Suppressor macrophage treated with lipopolysaccharide for 4 hours (primary cell): ENCODE results near the gene SRCIN1.

Experiments used
- DNase-seq: peaks from one replicate; pipeline ENCODE4 v3.0.0-alpha.2; 2020

Gene SRCIN1

DNA sequence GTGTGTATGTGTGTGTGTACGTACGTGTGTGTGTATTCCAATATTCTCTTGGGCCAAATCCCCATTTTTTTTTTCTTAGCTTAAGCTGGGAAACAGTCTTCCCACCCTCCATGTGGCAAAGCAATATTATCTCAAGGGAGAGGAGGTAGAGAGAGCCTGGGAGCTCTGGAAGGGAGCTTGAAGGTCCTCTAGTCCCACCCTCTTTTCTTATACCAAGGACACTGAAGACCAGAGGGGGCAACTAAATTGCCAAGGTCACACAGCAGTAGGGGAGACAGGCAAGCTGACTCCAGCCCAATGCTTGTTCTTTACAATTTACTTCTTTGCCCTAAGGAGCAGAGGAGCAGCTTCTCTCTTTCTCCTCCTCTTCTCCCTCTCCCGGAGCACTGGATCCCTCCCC is 6.8 kb downstream of the SRCIN1 start:
- no peak for DNase-seq

DNA sequence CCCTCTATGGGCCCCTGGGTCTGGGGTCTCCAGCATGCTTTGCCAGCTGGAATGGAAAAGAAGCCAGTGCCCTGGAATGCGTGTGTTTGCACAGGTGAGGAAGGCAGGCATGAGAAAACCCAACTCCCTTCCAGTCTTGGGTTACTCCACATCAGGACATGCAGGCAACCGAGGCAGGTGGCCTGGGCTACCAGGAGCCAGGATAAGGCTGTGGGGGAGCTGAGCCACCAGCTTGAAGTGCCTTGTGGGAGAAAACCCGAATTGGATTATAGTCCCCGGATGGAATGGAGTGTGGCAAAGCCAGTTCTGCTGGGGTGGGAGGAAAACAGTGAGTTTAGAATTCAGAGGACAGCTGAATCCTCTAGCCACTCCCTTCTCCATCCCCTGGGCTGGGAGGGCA is 7.2 kb downstream of the SRCIN1 start:
- no peak for DNase-seq

DNA sequence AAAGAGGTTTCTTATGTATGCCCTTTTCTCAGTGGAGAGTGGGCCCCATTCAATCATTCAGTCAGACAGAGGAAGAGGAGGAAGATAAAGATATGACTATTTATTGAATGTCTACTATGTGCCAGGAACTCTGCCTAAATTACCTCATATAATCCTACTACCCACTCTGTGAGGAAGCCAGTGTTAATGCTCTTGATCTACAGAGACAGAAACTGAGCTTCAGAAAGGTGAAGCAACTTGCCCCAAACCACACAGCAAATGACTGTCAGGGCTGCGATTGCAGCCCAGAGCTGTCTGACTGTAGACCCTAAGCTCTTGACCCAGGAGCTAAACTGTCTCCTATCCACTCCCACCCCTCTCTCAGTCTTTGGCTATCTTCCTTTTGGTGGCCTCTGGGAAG is 8.4 kb downstream of the SRCIN1 start:
- DNase-seq = peak; percentile 41

DNA sequence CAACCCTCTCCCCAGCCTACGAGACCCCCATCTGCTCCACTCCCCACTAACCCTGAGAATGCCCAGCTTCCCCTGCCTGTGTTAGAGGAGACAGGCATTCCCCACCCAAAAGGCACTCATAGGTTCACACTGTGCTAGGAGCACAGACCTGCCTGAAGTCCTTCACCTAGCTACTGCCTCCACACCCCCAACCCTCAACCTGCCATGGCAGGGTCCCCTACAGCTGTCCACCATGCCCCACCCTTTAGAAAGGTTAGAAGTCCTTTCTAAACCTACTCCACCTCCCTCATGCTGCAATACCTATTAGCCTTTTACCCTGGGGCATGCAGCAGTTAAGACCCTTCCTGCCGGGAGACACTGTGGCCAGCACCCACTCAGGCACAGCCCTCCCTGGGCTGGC is 9.1 kb downstream of the SRCIN1 start:
- DNase-seq = no peak

DNA sequence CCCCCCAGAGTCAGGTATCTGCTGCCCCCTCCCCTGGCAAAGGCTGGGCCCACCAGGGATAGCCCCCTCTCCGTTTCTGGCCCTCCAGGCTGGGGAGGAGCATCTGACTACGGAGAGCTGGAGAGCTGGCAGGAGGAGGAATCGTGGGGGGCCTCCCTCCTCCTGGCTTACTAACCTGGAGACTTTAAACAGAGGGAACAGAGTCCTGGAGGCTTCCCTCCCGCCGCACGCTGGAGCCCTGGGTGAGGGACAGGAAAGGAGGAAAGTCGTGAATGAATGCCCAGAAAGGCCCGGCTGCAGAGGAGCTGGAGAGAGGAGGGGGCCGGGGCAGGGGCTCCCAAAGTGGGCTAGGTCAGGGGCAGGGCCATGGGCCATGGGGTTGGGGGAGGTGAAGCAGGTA is 9.9 kb downstream of the SRCIN1 start:
- DNase-seq = no peak

DNA sequence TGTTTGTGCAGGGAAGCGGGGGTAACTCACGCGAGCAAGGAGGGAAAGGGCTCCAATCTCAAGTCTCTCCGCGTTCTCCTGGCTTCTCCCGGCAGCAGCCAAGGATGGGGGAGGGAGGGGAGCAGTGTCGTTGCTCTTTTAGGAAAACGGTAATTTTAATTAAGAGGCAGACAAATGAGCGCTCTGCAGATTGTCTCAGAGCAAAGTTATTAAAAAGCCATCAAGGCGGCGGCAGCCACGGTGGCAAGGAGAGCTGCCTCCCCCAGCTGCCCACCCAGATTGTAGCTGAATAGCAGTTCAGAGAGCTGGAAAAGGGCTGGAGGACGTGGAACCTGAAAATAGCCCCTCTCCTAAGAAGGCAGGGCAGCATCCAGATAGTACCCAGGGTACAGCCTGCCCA is 11.6 kb downstream of the SRCIN1 start:
- no peak for DNase-seq

DNA sequence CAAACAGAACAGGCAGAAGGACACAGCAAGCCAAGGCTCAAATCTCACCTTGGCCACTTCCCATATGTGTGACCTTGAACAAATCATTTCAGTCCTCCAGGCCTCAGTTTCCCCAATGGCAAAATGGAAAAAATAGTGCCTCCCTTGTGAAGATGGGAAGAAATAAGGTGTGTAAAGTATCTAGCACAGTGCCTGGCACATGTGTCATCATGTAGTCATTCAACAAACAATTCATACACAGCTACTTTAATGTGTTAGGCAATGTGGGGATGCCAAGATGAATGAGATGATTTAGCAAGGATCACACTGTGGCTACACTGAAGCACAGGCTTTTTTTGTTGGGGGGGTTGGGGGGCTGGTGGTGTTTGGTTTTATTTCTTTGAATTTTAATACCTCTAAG is 13.3 kb downstream of the SRCIN1 start:
- no peak for DNase-seq

DNA sequence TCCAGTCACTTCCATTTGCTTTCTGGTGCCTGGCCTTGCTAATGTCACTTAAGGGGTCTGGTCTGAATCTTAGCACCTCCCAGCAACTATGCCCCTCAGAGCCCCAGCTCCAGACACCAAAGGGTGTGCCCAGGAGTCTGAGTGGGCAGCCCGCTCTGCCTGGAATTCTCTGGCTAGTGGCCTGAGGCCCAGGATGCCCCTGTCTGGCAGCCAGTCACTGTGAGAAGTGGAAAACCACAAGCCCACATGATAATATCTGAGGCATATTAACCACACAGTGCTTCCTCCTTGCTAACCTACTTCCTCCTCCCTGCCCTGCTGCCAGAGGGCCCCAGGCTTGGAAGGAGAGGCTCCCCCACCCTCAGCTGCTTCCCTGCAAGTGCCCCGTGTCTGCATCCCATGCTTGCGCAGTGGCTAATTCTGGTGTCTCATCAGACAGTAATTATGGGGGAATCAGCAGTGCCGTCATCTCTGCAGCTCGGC is 14.0 kb downstream of the SRCIN1 start:
- peak; percentile 81 for DNase-seq

DNA sequence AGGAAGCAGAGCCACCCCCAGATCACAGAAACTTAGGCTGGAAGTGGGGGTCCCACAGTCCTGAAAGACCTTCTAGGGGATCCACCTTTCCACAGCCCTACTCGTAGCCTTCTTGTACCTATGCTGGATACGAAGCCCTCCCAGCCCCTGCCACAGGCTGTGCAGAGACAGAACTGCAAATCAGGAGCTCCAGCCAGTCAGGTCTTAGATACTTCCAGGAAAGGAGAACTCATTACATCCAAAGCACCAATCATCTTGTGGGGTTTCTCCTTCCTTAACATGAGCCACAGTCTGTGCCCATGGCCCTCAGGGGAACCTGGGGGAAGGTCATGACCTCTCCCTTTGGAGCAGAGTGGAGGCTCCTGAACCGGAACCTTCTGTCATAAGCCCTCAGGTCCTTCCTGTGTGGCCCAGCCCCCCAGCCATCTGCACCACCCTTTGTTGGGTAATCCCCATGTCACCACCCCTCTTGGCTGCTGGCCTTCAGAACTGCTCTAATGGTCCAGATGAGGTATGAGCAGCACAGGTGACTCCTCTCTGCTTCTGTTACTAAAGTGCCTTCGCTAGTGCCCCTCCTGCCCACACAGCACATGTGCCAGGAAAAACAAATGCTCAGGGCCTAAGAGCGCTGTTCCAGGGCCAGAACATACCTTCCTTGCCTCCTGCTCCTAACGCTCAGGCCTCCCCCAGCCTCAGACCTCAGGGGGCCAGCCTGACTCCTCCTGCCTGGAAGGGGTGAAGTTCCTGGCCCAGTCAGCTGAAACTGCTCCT is 14.6 kb downstream of the SRCIN1 start:
- peak; percentile 16 for DNase-seq

DNA sequence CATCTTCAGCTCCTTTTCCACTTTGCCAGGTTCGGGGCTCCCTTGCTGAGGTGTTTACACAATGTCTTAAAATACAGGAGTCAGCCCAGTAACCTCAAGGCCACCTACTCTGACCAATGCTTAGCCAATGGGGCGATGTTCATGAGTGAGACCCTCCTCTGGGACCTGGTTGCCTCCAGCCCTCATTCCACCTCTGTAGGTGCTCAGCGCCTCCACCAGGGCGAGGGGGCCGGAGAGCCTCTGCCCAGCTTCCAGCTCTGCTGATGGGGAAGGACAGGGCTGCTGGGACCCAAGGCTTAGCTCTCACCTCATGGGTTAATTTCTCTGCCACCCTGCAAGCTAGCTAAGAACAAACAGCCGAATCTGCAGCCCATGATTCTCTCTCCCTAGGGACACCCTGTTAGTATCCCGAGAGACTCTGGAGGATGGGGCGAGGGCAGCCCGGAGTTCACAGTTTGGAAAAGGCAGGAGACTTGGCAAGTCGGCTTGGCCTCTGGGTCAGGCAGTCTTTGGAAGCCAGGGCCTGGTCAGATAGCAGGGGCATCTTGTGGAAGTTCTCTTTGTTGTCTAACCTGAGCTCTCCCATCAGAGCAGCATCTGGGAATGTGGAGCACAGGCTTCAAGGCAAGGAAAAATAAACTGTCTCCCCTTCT is 16.2 kb downstream of the SRCIN1 start:
- no peak for DNase-seq

DNA sequence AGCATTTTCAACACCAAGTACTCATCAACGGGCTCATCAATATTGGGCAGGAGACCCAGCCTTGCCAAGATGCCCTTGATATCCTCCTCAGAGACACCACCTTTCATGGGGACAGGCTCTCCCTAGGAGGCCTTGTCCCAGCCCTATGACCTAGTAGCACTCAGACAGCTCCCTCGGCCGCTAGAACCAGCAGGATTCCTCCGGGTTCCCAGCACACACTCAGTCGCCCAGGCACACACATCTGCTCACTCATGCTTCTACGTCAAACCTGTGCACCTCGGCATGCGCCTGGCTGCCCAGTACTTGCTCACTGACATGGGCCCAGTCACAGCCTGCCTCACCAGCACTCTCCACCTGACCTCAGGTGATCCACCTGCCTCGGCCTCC is 17.0 kb downstream of the SRCIN1 start:
- no peak for DNase-seq

DNA sequence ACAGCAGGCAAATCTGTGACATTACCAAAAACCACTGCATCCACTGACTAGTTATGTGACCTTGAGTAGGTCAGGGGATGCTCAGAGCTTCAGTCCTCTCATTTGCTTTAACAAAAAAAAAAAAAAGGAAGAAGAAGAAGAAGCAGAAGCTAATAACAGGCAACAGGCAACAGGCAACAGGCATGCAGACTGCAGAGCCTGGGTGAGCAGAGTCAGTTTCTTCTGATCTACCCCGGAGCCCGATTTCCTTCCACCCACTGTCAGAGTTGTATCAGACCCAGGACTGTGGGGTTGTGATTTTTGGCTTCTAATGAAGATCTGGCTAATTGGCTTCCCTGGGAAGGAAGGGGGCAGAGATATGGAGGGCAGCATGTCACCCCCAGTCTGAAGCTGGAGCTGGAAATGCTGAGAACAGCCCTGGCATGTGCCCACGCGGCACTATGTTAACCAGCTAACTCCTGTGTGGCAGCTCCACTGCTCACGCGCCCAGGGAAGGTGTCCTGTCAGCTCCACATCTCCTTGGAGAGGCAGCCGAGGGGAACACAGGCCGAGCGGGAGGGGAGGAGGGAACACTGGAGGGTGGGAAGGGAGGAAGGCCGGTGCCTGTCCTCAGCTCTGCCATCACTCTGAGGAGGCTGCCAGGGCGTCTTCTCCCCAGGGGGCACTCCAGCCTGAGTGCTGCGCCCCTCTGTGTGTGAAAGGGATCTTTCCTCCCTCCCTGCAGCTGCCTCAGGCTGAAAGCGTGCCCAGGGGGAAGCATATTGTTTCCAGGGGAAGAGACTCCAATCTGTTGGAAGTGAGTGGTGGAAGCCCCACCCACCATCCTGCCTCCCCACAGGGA is 17.6 kb downstream of the SRCIN1 start:
- no peak for DNase-seq

DNA sequence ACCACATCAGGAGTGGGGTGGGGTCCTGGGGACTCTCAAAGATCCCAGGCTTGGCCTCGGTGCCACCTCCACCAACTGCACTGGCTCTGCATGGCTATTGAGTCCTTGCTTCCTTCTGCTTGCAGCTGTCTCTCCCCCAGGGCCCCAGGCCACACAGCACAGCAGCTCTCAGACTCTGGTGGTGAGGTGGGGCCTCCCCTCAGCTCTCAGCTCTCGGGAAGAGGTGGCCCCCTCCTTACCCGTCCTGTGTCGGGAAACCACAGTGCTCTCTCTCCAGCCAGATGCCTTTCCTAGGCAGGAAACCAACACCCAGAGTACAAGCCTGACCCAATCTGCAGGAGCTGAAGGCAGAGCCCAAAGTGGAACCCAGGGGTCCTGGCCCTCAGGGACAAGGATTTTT is 18.5 kb downstream of the SRCIN1 start:
- DNase-seq = no peak

DNA sequence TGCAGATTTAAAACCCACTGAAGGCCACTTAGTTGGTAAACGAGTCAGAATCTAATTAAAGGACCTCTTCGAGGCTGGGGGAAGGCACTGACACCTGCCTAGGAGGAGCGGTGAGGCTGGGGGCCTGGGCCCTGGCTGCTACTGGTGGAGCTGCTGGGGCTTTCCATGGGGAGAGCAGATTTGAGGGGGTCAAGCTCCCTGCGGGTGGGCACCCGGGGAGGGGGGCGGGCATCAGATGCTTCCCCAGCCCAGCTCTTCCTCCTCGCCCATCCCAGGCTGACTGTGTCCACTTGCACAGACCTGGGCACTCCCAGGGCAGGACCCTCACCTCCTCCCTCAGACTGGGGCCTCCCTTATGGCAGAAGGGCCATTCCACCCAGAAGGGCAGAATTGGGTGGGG is 19.0 kb downstream of the SRCIN1 start:
- DNase-seq = no peak

DNA sequence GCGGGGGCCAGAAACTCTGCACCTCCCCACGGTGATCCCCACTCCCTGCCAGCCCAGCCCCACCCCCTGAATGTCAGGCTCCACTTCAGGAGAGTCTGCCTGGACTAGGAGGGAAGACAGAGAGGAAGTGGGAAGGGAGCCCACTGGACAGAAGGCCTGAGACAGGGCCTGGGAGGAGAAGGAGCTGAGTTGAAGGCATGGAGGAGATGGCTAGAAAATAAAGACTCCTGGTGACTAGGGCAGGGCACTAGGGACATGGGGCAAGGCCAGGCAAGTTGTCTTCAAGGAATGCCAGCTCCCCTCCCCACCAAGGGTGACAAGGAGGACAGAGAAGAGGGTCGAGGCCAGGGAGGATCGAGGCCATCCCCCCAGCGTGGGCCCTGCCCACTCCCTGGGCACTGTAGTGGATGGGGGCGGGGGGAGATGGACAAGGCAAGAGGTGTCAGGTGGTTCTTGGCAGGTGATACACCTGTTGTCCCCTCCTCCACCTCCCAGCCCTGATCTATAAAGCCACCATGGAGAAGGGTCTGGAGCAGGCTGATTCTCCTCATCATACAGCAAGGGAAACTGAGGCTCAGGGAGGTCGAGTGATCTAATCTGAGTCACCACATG is 19.7 kb downstream of the SRCIN1 start:
- DNase-seq = no peak

DNA sequence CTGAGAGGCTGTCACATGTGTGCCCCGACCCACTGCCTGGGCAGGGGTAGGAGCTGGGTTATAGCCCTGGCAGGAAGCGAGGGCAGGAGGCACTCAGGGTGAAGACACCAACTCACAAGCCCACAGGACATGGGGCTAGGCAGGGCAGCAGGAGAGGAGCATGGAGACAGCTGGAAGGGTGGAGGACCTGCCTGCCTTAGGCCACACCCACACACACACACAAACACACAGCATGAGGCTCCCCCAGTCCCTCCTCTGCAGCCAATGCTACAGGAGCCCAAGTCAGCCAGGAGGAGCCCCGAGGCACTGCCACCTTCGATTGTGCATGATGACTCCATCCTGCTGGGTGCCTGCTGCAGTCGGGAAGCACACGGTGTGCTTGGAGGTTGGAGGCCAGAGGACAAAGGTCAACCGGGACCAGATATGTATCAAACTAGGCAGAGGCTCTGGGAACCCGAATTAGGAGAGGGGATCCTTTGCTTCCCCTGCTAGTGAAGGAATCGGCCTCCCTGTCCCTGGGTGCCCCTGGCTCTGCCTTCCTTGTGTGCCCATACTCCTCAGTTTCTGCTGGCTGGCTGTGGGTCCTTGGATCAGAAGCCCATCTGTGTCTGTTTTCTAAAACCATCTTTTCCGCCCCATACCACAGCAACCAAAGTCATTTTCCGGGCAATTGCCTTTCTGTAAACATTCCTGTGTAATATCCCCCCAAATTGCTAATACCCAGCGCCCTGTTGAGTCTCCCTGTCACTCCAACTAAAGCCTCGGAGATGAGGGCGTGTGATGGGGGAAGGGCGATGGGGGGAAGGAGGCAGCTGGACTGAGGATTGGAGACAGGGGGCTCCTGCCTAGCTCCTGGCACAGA is 20.5 kb downstream of the SRCIN1 start:
- no peak for DNase-seq

DNA sequence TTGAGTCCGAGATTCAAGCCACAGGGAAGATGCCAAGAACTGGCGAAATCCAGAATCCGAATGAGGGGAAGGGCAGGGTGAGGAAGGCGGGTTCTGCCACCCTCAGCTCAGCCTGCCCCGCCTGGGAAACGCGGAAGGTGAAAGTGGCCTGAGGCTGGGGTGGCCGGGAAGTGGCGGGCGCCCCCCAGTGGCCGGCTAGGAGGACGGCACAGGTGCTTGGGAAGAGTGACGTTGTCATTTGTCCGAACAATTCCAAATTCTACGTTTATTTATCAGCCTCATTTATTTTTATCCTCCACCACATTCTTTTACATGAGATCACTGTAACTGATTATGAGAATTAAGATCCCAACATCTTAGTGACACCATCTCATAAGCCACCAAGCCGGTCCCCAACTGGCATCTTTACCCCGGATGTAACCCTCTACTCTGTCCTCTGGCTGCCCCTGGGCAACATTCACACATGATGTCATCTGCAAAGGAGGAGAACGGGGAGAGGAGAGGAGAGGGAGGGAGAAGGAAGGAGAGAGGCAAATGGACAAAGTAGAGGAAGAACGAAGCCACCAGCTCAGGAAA is 21.3 kb downstream of the SRCIN1 start:
- DNase-seq = peak; percentile 79

DNA sequence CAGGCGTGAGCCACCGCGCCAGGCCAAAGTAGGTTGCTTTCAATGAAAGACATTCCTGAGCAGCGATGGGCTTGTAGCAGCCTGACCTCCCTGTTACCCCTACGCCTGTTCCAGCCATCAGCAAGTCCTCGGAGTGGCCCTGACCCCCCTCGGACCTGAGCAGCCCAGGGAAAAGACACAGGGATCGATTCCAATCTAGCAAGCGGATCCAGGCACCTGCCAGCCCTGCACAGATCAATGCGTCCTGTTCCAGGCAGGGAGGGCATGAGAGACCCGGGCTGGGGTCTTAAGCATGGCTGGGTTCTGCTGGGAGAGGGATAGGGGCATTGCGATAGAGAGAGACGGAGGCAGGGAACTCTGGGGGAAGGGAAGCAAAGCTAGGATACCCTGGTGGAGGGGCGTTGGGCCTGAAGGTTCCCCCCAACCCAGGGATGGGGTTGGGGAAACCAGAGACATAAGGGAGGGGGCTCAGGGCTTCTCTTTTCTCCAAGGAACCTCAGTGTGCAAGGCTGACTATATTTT is 21.9 kb downstream of the SRCIN1 start:
- DNase-seq = no peak

DNA sequence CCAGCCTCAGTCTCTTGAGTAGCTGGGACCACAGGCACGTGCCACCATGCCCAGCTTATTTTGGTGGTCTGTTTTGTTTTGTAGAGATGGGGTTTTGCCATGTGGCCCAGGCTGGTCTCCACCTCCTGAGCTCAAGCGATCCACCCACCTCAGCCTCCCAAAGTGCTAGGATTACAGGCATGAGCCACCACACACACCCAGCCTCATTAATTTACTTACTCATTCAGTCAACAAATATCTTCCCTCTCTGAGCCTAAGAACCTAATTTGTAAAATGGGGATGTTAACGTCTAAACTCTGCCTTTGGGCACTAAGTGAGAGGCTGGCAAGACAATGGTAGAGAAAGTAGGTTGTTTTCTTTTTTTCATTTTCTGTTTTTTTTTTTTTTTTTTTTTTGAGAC is 22.6 kb downstream of the SRCIN1 start:
- DNase-seq = no peak

DNA sequence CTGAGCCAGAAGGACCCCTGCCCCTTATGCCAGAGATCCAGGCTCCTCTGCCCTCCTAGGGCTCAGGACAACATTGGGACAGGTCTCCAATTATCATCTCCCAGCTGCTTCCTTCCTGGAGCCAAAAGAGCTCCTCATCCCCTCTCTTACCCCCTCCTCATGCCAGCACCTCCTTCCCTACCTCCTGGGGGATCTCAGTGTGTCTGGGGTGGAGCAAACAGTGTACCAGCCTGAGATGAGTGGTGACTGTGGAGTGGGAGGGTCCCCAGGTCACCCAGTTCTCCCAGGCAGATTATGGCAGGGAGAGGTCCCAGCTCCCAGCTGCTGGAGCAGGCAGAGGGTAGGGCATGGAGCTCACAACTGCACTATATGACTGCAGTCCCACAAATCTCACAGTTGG is 23.7 kb downstream of the SRCIN1 start:
- no peak for DNase-seq

DNA sequence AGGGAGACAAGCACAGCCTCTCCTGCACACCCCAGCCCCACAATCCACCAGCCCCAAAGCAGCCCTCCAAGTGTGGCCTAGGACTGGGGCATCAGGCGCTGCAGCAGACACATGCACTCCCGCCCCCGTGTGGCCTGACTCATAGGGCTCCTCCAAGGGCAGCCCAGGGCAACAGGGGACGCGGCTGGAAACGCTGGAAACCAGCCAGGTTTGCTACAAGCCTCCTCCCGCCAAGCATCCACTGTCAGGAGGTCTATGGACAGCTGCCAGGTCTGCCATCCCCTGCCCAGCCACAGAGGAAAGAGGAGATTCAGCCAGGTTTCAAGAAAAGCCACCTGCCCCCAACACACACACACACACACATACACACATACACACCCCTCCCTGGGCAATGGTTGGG is 25.8 kb downstream of the SRCIN1 start:
- DNase-seq = peak; percentile 69

DNA sequence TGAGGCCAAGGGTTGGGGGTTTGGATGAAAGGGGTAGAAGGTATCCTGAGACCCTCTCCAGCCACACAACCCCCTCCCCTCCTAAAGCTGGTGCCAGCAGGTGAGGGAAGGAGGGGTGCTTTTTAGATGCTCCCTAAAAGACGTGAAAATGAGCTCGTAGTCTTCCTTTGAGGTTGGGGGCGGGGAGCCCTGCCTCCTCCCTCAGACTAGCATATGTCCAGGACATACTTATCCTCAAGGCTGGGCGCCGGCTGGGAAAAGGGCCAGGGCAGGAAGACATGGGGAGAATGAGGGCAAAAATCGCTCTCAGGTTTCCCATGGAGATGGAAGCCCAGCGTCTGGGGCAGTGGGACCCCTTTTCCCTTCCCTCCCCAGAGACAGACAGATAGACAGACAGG is 26.7 kb downstream of the SRCIN1 start:
- no peak for DNase-seq
